Hematopoietic multipotent progenitor cell treated with erythropoietin and hydrocortisone succinate and interleukin-3 and kit ligand, for 15 days (in vitro differentiated cells): Measurements from ENCODE around the gene PAPLN.

Source experiments
- DNase-seq: peaks from one replicate; pipeline ENCODE4 v3.0.0-alpha.2; 2015; ENCODE audit warnings: low spot score

PAPLN gene

GRCh38 chr14:73261075-73261474 lies 23.8 kb downstream of the PAPLN start:
- DNase-seq: no peak

DNA sequence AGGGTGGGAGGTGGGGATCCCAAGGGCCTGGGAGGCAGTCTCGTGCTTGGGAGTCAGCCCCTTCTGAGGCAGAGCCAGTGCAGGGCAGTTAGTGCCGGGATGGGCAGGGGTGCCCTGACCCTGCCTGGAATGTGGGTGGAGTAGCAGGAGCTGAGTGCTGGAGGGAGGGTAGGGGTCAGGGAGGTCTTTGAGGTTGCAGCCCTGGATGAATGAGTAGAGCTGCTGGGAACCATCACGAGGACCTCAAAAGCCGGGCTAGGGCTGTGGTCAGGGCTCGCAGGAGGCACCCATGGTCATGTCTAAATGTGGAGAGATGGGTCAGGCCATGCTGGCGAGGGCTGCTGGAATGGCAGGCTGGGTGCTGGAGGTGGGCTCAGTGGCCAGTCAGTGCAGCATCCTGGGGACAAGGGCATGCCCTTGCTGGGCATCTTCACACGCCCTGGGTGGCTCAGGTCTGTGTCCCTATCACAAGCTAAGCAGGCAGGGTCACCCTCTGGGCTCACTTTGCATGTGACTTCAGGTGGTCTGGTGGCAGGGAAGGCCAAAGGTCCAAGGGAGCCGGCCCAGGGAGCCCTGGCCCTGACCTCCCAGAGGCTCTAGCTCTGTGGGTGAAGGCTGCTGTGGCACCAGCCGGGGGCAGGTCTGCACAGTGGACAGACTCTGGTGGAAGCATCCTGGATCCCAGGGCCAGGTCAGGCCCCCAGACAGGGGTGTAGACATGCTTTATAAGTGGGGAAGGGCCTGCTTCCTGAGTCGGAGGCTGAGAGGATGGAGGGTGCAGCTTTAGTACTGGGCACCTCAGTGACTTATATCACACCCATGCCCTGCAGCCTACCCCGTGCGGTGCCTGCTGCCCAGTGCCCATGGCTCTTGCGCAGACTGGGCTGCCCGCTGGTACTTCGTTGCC lies 24.5 kb downstream of the PAPLN start:
- no peak for DNase-seq

DNA sequence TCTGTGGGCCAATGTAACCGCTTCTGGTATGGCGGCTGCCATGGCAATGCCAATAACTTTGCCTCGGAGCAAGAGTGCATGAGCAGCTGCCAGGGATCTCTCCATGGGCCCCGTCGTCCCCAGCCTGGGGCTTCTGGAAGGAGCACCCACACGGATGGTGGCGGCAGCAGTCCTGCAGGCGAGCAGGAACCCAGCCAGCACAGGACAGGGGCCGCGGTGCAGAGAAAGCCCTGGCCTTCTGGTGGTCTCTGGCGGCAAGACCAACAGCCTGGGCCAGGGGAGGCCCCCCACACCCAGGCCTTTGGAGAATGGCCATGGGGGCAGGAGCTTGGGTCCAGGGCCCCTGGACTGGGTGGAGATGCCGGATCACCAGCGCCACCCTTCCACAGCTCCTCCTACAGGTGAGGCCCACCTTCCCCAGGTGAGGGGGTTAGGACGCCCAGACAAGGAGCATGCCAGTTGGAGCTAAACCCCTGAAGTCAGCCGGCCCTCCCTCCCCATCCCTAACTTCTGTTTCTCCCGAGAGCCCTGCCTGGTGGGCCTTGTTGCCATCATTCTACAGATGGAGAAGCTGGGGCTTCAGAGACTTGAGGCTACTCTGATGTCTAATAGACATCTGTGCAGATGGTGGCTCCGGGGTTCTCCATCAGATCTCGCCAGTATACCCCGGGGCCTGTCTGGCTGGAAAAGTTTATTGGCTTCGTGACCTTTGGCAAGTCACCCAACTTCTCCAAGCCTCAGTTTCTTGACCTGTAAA lies 25.3 kb downstream of the PAPLN start:
- no peak for DNase-seq

DNA sequence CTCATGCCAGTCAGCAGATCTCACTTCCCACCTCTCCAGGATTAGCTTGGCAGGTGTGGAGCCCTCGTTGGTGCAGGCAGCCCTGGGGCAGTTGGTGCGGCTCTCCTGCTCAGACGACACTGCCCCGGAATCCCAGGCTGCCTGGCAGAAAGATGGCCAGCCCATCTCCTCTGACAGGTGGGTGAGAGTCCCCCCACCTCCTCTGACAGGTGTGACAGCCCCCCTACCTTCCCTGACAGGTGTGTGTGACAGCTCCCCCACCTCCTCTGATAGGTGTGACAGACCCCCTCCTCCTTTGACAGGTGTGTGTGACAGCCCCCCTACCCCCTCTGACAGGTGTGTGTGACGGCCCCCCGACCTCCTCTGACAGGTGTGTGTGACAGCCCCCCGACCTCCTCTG lies 26.3 kb downstream of the PAPLN start:
- DNase-seq: no peak

GRCh38 chr14:73264080-73264884 lies 27.0 kb downstream of the PAPLN start:
- DNase-seq: no peak

- DNase-seq: no peak
Measured at GRCh38 chr14:73264885-73265720, 27.8 kb downstream of the PAPLN start.

- no peak for DNase-seq
Measured at GRCh38 chr14:73265721-73266046, 28.4 kb downstream of the PAPLN start.

DNA sequence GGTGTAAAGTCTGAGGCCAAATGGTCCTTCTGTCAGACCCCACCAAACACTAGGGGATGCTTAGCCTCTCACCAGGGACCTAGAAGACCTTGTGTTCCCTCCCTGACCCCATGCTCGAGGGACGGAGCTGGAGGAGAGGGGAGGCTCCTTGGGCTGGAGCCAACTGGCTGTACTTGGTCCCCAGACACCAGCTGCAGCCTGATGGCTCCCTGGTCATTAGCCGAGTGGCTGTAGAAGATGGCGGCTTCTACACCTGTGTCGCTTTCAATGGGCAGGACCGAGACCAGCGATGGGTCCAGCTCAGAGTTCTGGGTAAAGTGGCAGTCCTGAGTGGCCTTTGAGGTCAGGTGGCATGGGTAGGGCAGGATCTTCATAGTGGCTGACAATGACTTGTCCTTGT lies 29.0 kb downstream of the PAPLN start:
- no peak for DNase-seq

DNA sequence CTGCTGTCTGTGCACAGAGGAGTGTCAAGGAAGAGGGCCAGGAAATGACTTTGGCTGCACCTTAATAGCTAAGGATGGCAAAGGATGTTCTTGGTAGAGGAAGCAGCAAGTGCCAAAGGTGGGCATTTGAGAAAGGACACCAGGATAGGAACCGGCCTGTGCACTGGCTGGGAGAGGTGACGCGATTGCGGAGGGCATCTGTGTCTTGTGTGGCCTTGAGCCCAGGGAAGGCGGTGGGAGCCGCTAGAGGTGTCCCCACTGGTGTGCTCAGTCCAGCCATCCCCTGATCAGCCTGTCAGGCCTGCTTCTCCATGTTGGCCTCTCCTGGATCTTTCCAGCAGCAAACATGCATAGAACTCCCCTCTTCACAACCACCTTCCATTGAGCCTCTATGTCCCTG lies 30.2 kb downstream of the PAPLN start:
- DNase-seq: no peak

DNA sequence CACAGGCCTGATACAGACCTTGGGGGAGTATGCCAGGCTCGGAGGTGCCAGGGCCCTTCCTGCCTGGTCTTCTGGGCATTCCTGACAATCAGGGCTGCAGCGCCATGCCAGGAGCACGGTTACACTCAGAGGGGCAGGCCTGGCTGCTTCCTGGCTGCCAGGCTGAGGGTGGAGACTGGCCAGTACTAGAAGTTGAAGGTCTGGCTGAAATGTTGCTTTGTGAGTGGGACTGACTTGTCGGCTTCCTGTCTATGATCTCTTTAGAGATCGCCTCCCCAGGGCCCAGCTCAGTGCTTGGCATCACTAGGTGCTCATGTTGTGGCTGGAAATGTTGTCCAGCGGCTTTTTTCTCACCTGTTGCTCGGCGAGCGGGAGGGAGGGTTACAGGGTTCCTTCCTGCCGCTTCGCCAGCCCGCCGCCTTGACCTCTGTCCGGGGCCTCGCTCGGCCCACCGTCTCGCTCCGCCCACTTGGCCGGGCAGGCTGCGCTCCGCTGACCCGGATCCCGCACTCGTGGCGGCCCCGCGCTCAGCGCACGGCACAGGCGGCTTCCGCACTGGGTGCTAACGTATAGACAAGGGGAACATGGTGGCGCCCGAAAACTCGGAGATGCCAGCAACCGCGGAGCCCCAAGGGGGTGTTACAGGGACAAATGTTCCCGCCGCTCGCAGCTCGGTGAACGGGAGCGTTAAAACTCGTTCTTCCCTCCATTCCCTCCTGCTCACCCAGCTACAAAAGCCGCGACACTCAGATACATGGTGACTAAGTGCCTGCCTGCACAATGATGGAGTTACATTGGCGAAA lies 32.6 kb downstream of the PAPLN start:
- no peak for DNase-seq

GRCh38 chr14:73272393-73272792 lies 35.1 kb downstream of the PAPLN start:
- DNase-seq: no peak

GRCh38 chr14:73273799-73274198 lies 36.5 kb downstream of the PAPLN start:
- DNase-seq: no peak

DNA sequence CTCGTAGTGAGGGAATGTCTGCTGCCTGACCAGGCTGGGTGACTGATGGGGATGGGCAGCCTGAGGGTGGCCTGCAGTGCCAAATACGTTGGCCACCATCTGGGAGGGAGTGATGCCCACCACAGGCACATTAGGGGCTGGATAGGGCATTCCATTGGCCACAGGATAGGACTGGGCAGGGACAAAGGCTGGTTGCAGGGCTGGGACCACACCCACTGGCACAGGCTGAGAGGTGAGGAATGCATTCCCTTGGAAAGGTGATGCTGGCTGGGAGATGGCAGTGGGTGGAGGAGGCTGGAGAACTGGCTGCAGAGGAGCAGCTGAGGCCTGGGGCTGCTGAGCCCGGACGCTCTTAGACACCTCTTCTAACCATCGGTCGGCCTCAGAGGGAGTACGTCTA lies 39.5 kb downstream of the PAPLN start:
- no peak for DNase-seq

DNA sequence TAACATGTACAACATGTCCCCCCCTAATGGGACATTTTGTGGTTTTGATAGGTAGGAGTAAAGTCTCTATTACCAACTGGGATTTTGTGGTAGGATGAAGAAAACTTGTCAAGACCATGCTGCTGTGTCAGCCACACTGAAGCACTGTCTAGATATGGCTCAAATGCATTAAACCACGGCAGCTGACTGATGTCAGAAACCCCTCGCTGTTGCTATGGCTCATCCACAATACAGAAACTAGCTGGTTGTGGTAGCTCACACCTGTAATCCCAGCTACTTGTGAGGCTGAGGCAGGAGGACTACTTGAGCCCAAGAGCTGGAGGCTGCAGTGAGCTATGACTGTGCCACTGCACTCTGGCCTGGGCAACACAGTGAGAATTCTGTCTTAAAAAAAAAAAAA lies 40.1 kb downstream of the PAPLN start:
- DNase-seq: no peak

DNA sequence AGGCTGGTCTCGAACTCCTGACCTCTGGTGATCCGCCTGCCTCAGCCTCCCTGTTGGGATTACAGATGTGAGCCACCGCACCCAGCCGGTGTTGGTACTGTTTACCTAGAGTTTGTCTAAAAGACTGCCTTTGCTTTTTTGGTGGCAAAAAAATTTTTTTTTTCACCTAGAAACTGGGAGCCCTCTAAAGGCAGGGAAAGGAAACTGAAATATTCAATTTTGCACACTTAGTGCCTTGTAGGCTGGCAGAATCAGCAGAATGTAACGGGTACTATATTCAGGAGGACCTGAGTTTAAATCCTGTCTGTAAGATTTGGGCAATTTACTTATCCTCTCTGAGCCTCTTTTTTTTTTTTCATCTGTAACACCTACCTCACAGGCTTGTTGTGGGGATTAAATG lies 43.6 kb downstream of the PAPLN start:
- no peak for DNase-seq

DNA sequence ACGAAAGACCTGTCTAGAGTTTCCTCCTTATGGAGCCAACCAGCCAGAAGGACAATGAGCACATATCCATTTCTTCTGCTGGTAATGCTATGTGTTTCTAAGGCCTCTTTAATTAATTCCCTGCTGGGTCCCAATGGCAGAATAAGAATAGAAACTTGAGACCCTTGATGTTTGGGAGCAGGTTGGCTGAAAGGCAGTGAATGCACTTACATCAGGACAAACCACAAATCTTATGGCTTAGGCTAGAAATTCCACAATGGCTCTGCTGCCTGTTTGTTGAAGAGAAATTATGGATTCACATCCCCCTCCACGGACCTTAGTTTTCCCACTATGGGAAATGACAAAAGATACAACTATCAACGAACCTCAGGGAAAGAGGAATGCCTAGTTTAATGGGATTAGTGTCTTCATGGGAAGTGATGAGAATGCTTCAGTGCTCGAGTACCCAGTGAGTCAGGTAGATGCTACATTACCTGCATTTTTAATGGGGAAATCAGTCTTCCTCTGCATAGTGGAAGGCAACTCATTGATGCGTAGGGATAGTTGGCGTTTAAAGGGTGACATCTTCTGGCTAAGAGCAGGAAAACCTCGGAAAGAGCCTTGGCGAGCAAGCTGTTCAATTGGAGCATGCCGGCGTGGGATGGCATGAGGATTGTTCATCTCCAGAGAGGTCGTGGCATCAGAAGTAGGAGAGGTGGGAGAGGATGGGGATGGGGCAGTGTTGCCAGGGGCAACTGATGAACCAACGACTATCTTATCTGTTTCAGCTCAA lies 46.5 kb downstream of the PAPLN start:
- DNase-seq: no peak

DNA sequence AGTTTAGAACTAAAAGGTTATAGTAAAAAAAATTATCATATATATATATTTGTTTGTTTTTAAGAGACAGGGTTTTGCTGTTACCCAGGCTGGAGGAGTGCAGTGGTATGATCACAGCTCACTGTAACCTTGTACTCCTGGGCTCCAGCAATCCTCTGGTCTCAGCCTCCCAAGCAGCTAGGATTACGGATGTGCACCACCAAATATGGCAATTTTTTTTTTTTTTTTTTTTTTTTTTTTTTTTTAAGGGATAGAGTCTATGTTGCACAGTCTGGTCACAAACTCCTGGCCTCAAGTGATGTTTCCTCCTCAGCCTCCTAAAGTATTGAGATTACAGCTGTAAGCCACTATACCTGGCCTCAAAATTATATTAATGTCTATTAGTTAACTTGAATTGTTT lies 48.7 kb downstream of the PAPLN start:
- DNase-seq: no peak

DNA sequence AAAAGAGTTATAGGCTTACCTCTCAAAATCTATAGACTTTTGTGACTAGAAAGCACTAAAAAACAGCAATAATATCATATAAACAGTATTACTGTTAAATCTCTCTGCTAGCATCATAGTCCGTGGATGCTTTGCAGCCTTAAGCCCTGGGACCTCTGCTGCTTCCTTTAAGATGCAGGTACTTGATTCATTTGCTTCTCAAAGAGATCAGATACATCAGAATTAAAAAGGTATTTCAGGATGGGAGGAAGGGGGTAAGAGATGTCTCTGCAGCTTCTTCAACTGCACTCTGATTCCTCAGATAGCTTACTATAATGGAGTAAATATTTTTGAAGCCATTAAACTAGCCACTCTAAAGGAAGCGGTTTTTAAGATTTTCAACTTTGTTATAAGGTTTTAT lies 49.3 kb downstream of the PAPLN start:
- DNase-seq: no peak

DNA sequence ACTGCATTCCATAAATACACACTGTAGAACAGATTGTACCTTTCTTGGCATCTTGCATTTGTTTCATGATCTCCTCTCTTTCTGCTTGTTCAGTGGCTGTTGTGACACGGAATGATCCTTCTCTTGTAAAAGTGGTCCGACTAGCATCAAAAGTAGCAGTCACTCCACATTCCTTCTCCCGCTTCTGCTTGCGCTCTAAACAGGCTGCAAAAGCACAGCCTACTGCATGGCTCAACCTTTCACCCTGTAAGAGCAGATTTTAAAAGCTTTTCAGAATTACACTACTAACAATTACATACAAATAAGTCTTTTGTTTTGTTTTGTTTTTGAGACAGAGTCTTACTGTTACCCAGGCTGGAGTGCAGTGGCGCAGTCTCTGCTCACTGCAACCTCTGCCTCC lies 49.8 kb downstream of the PAPLN start:
- DNase-seq: no peak

- no peak for DNase-seq
Measured at GRCh38 chr14:73289308-73289707, 52.0 kb downstream of the PAPLN start.
